ENCODE data around the gene ZMYND8.

Gene ZMYND8

DNA sequence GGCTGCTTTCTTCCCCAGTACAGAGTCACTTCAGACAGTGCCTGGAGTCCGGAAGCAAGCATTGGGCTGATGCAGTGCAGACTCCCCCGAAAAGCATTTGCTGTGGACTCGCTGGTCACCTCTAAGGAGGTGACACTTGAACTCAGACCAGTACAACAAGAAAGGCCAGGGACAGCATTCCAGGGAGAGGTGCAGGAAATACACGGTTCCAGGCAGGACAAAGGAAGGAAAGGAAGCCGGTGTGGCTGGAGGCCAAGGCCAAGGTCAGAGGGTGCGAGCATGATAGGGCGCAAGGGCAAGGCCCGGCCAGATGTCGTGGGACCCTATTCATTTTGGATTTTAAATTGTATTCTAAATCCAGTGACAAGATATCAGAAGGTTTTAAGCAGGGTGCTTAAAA is 160.9 kb downstream of the ZMYND8 start:
- DNase-seq (ENCODE audit: low spot score) = no peak
- in situ Hi-C loops (cut with MboI; ENCODE audit: low sequenced_read_pairs, unreplicated experiment) = loop anchor here (5.0 to 10.0 kb wide), 2 partner anchors 187 to 429 kb away; no protein-coding TSS in a partner anchor
- TF ChIP-seq, protein P1, sequence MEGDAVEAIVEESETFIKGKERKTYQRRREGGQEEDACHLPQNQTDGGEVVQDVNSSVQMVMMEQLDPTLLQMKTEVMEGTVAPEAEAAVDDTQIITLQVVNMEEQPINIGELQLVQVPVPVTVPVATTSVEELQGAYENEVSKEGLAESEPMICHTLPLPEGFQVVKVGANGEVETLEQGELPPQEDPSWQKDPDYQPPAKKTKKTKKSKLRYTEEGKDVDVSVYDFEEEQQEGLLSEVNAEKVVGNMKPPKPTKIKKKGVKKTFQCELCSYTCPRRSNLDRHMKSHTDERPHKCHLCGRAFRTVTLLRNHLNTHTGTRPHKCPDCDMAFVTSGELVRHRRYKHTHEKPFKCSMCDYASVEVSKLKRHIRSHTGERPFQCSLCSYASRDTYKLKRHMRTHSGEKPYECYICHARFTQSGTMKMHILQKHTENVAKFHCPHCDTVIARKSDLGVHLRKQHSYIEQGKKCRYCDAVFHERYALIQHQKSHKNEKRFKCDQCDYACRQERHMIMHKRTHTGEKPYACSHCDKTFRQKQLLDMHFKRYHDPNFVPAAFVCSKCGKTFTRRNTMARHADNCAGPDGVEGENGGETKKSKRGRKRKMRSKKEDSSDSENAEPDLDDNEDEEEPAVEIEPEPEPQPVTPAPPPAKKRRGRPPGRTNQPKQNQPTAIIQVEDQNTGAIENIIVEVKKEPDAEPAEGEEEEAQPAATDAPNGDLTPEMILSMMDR (IDR thresholded peaks at IDR 0.05; ENCODE audit: borderline replicate concordance, control extremely low read depth, extremely low read depth, insufficient read depth, missing control alignments) = no peak

- in situ Hi-C loops (cut with MboI; ENCODE audit: low sequenced_read_pairs, unreplicated experiment) = loop anchor here (10.0 kb wide), 1 partner anchor 433 kb away; no protein-coding TSS in a partner anchor
- TF ChIP-seq, protein P1 (IDR thresholded peaks at IDR 0.05; ENCODE audit: borderline replicate concordance, control extremely low read depth, extremely low read depth, insufficient read depth, missing control alignments) = no peak
- no peak for DNase-seq (ENCODE audit: low spot score)
Measured at GRCh38 chr20:47191956-47192355, 164.5 kb downstream of the ZMYND8 start.

- in situ Hi-C loops (cut with MboI; ENCODE audit: low sequenced_read_pairs, unreplicated experiment) = loop anchor here (10.0 kb wide), 1 partner anchor 434 kb away; no protein-coding TSS in a partner anchor
- TF ChIP-seq, protein P1 (IDR thresholded peaks at IDR 0.05; ENCODE audit: borderline replicate concordance, control extremely low read depth, extremely low read depth, insufficient read depth, missing control alignments) = no peak
- no peak for DNase-seq (ENCODE audit: low spot score)
Measured at GRCh38 chr20:47191074-47191673, 165.3 kb downstream of the ZMYND8 start.

DNA sequence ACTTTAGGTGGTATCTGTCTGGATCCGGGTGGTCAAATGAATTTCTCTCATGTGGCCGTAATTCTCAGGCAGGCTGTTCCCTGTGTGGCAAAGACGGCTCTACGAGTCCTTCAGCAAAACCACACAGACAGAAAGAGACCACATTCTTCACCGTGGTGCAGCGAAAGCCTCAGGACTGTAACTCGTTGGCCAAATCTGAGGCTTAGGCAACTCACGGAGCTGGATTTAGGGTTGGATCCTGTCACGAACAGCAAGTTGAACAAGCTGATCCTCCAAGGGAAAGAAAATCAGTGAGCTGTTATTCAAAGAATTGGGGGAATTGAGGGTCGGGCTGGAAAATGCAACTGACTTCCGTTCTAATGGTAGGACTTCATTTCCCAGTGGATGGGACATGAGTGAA is 167.4 kb downstream of the ZMYND8 start:
- in situ Hi-C loops (cut with MboI; ENCODE audit: low sequenced_read_pairs, unreplicated experiment) = no loop called here
- no peak for DNase-seq (ENCODE audit: low spot score)
- TF ChIP-seq, protein P1 (IDR thresholded peaks at IDR 0.05; ENCODE audit: borderline replicate concordance, control extremely low read depth, extremely low read depth, insufficient read depth, missing control alignments) = no peak

- in situ Hi-C loops (cut with MboI; ENCODE audit: low sequenced_read_pairs, unreplicated experiment) = no loop called here
- TF ChIP-seq, protein P1 (IDR thresholded peaks at IDR 0.05; ENCODE audit: borderline replicate concordance, control extremely low read depth, extremely low read depth, insufficient read depth, missing control alignments) = no peak
- no peak for DNase-seq (ENCODE audit: low spot score)
Measured at GRCh38 chr20:47188540-47188939, 168.0 kb downstream of the ZMYND8 start.

GRCh38 chr20:47187450-47188195 is 168.9 kb downstream of the ZMYND8 start:
- in situ Hi-C loops (cut with MboI; ENCODE audit: low sequenced_read_pairs, unreplicated experiment) = no loop called here
- TF ChIP-seq, protein P1 (IDR thresholded peaks at IDR 0.05; ENCODE audit: borderline replicate concordance, control extremely low read depth, extremely low read depth, insufficient read depth, missing control alignments) = no peak
- DNase-seq (ENCODE audit: low spot score) = no peak

Data from GM13976 (cell line).